Activated CD8-positive, alpha-beta T cell treated with anti-CD3 and anti-CD28 coated beads for 36 hours (primary cell): ENCODE measurements around the gene FEV. TPM values are rescaled to one million over a fixed set of nuclear protein-coding genes. Genes with fewer than 3 reads are reported as not detected.

Experiments used
- ATAC-seq: fragments of 200-7000 bp; cut with Tn5 transposase; one replicate; pipeline ENCODE4 v1.10.0; 2021; ENCODE audit warnings: mild to moderate bottlenecking, moderate library complexity
- CTCF ChIA-PET: fragments of 350-600 bp; sonication (Branson Sonifier 250); formaldehyde crosslinking; loops from one replicate; lab custom pipeline; 2021; ENCODE audit warnings: antibody characterized with exemption; lab: Charles Lee
- POLR2A ChIA-PET: fragments of 350-600 bp; sonication (Branson Sonifier 250); formaldehyde crosslinking; loops from one replicate; lab custom pipeline; 2021; ENCODE audit warnings: antibody characterized with exemption; lab: Charles Lee
- DNase-seq: peaks from one replicate; pipeline ENCODE4 v3.0.0-alpha.2; 2020
- H3K27ac Mint-ChIP-seq: one replicate; pipeline ENCODE4 v1.8.0; 2021; ENCODE audit warnings: mild to moderate bottlenecking, mixed read lengths
- H3K27me3 Mint-ChIP-seq: one replicate; pipeline ENCODE4 v1.8.0; 2021; ENCODE audit warnings: mixed read lengths
- H3K36me3 Mint-ChIP-seq: one replicate; pipeline ENCODE4 v1.8.0; 2021; ENCODE audit warnings: low read depth, mixed read lengths
- H3K4me1 Mint-ChIP-seq: one replicate; pipeline ENCODE4 v1.8.0; 2021; ENCODE audit warnings: low read depth, mixed read lengths
- H3K4me3 Mint-ChIP-seq: one replicate; pipeline ENCODE4 v1.8.0; 2021; ENCODE audit warnings: mild to moderate bottlenecking, moderate library complexity, mixed read lengths
- H3K9me3 Mint-ChIP-seq: one replicate; pipeline ENCODE4 v1.8.0; 2021; ENCODE audit warnings: mixed read lengths
- CTCF ChIP-seq: fragments of 200-600 bp; IDR thresholded peaks from one replicate; pipeline ENCODE4 v1.8.0; 2022; ENCODE audit warnings: antibody characterized with exemption, mild to moderate bottlenecking
- intact Hi-C: fragments of 100-400 bp; cut with micrococcal nuclease; formaldehyde crosslinking; loops from one replicate; pipeline ENCODE4 v1.10.0; 2022
- total RNA-seq, 2 experiments: library from RNA; stranded (reverse); gene quantifications; one replicate each; pipeline ENCODE4 v1.2.3, GENCODE V29; 2021

FEV gene
- total RNA-seq, 2 experiments from 2014 or later, result not detected

DNA sequence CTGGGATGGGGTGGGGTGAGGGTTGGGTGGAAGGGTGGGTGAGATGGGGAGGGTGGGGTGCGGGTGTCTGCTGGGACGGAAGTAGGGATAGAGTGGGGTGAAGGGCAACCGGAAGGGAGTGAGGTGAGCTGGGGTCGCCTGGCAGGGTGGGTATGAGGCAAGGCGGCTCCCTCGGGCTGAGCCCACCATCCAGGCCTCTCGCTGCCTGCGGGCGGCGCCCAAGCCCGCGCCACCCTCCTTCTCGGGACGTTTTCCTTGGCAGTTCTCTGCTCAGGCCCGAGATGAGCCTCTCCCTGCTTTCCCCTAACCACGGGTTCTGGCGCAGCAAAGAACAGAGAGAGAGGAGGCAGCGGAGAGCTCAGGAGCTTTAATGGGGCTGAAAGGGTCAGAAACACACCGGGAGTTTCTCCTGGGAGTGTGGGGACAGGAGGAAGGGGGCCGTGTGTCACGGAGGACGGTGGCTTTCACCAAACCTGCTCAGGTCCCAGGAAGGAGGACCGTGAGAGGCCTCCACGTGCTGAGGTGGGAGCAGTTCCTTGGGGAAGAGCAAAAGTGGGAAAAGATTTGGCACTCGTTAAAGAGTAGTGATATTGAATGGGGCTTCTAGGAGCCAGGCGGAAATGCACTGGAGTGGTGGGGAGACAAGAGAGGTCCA, 4.1 kb downstream of the FEV start:
- POLR2A ChIA-PET, result interaction anchor here (1.0 to 1.7 kb wide), 3 partner anchors 10 to 15 kb away, joined by 3 to 6 read pairs (median 4); partner anchors contain the start of gene CRYBA2
- CTCF ChIA-PET, result interaction anchor here (0.6 to 5.7 kb wide), 68 partner anchors 8 to 458 kb away, joined by 3 to 128 read pairs (median 4); partner anchors contain the start of genes ANKZF1, CDK5R2, CRYBA2 and WNT10A

GRCh38 chr2:218979846-218980734, 4.9 kb downstream of the FEV start:
- intact Hi-C loops, result loop anchor here (5.0 kb wide), 1 partner anchor 123 kb away; the partner anchor contains the start of gene WNT6
- ATAC-seq (peak; percentile 90), DNase-seq (peak; percentile 93)
- Mint-ChIP-seq H3K27ac (no peak overlapping the region), H3K9me3 (no peaks in the 10 kb centered on the region), H3K36me3 (no peaks in the 10 kb centered on the region), H3K4me3 (peak overlapping the region; percentile 58), H3K4me1 (peaks cover 21% of the 10 kb centered on the region), H3K27me3 (peaks cover 63% of the 10 kb centered on the region)
- CTCF ChIA-PET, result interaction anchor here (0.6 to 5.7 kb wide), 77 partner anchors 9 to 459 kb away, joined by 3 to 128 read pairs (median 4); partner anchors contain the start of genes ANKZF1, CDK5R2, CRYBA2 and WNT10A
- peak; percentile 98 for TF ChIP-seq CTCF
- POLR2A ChIA-PET, result interaction anchor here (0.7 to 1.7 kb wide), 5 partner anchors 10 to 249 kb away, joined by 3 to 6 read pairs (median 3); partner anchors contain the start of genes ANKZF1, ATG9A and CRYBA2

More for the DNA sequence above, 4.1 kb downstream of the FEV start:
- Mint-ChIP-seq H3K4me3 (peak overlapping the region; percentile 53), H3K36me3 (no peaks in the 10 kb centered on the region), H3K27me3 (peaks cover 61% of the 10 kb centered on the region), H3K27ac (no peak overlapping the region), H3K9me3 (no peaks in the 10 kb centered on the region), H3K4me1 (peaks cover 21% of the 10 kb centered on the region)
- intact Hi-C loops, result loop anchor here (5.0 kb wide), 1 partner anchor 124 kb away; the partner anchor contains the start of gene WNT6
- TF ChIP-seq CTCF, result no peak
- DNase-seq (no peak), ATAC-seq (no peak)

GRCh38 chr2:218975060-218975777, 9.8 kb downstream of the FEV start:
- H3K27me3 Mint-ChIP-seq, result peaks cover 50% of the 10 kb centered on the region
- H3K4me3 Mint-ChIP-seq, result no peak overlapping the region
- no peak for ATAC-seq

GRCh38 chr2:218970894-218971293, 14.1 kb downstream of the FEV start:
- ATAC-seq (no peak), DNase-seq (no peak)
- no peaks in the 10 kb centered on the region for H3K36me3 Mint-ChIP-seq
- H3K27ac Mint-ChIP-seq, result no peak overlapping the region
- no peak for TF ChIP-seq CTCF
- ChIA-PET CTCF (interaction anchor here (1.3 to 1.9 kb wide), 2 partner anchors 9 to 10 kb away, joined by 4 to 10 read pairs; no protein-coding TSS in a partner anchor), POLR2A (no interaction called here)
- intact Hi-C loops, result no loop called here
- H3K4me1 Mint-ChIP-seq, result no peaks in the 10 kb centered on the region
- peaks cover 41% of the 10 kb centered on the region for H3K27me3 Mint-ChIP-seq
- no peaks in the 10 kb centered on the region for H3K9me3 Mint-ChIP-seq
- H3K4me3 Mint-ChIP-seq, result no peak overlapping the region

More at GRCh38 chr2:218975060-218975777, 9.8 kb downstream of the FEV start:
- DNase-seq, result no peak
- intact Hi-C loops, result no loop called here
- POLR2A ChIA-PET, result no interaction called here
- no peak overlapping the region for H3K27ac Mint-ChIP-seq
- CTCF ChIA-PET, result interaction anchor here (0.8 to 2.2 kb wide), 8 partner anchors 9 to 185 kb away, joined by 3 to 8 read pairs (median 3); no protein-coding TSS in a partner anchor
- H3K36me3 Mint-ChIP-seq, result no peaks in the 10 kb centered on the region
- no peak for TF ChIP-seq CTCF
- H3K4me1 Mint-ChIP-seq, result peaks cover 4% of the 10 kb centered on the region
- H3K9me3 Mint-ChIP-seq, result no peaks in the 10 kb centered on the region
